ENCODE data around the gene GRM7. TPM values are rescaled to one million over a fixed set of nuclear protein-coding genes. Genes with fewer than 3 reads are reported as not detected.

The GRM7 gene
- polyA plus RNA-seq, 1 donor from 2014 or later = 23.8 TPM

DNA sequence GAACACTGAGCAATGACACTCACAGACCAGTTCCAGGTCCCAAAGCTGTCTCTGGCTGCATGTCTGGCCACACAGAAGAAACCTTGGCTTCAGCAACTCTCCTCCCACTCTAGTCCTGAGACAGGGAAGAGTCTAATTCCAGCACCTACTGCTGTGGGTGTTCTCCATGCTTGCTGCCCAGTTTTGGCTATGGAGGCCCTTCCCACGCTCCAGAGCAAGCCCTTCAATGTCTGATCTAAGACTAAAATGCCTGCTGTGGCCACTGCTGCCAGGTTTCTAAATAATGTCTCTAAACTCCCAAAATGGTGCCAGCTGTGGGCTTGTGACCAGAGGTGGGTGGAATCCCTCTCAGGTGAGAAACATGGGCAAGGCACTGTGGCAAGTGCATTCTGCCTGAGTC is 531.3 kb downstream of the GRM7 start:
- no peaks in the 10 kb centered on the region for H4K20me1 ChIP-seq (ENCODE audit: insufficient read depth)
- H3K27me3 ChIP-seq (ENCODE audit: insufficient read depth, low read depth, low read length) = no peaks in the 10 kb centered on the region
- no peak overlapping the region for H3K4me3 ChIP-seq (ENCODE audit: low read length)
- no peak for TF ChIP-seq TAF1 (IDR thresholded peaks at IDR 0.05; ENCODE audit: low read depth)
- TF ChIP-seq MXI1 (conservative IDR thresholded peaks at IDR 0.05; ENCODE audit: poor library complexity, severe bottlenecking) = no peak
- no peak for TF ChIP-seq RAD21 (conservative IDR thresholded peaks at IDR 0.05)
- TF ChIP-seq POLR2AphosphoS5 (IDR thresholded peaks at IDR 0.05) = no peak
- no peak for TF ChIP-seq EP300 (conservative IDR thresholded peaks at IDR 0.05; ENCODE audit: poor library complexity, severe bottlenecking)
- TF ChIP-seq, protein P1, sequence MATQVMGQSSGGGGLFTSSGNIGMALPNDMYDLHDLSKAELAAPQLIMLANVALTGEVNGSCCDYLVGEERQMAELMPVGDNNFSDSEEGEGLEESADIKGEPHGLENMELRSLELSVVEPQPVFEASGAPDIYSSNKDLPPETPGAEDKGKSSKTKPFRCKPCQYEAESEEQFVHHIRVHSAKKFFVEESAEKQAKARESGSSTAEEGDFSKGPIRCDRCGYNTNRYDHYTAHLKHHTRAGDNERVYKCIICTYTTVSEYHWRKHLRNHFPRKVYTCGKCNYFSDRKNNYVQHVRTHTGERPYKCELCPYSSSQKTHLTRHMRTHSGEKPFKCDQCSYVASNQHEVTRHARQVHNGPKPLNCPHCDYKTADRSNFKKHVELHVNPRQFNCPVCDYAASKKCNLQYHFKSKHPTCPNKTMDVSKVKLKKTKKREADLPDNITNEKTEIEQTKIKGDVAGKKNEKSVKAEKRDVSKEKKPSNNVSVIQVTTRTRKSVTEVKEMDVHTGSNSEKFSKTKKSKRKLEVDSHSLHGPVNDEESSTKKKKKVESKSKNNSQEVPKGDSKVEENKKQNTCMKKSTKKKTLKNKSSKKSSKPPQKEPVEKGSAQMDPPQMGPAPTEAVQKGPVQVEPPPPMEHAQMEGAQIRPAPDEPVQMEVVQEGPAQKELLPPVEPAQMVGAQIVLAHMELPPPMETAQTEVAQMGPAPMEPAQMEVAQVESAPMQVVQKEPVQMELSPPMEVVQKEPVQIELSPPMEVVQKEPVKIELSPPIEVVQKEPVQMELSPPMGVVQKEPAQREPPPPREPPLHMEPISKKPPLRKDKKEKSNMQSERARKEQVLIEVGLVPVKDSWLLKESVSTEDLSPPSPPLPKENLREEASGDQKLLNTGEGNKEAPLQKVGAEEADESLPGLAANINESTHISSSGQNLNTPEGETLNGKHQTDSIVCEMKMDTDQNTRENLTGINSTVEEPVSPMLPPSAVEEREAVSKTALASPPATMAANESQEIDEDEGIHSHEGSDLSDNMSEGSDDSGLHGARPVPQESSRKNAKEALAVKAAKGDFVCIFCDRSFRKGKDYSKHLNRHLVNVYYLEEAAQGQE (IDR thresholded peaks at IDR 0.05; ENCODE audit: borderline replicate concordance) = no peak
- TF ChIP-seq SMC3 (conservative IDR thresholded peaks at IDR 0.05; ENCODE audit: poor library complexity) = no peak
- TF ChIP-seq, protein P2, sequence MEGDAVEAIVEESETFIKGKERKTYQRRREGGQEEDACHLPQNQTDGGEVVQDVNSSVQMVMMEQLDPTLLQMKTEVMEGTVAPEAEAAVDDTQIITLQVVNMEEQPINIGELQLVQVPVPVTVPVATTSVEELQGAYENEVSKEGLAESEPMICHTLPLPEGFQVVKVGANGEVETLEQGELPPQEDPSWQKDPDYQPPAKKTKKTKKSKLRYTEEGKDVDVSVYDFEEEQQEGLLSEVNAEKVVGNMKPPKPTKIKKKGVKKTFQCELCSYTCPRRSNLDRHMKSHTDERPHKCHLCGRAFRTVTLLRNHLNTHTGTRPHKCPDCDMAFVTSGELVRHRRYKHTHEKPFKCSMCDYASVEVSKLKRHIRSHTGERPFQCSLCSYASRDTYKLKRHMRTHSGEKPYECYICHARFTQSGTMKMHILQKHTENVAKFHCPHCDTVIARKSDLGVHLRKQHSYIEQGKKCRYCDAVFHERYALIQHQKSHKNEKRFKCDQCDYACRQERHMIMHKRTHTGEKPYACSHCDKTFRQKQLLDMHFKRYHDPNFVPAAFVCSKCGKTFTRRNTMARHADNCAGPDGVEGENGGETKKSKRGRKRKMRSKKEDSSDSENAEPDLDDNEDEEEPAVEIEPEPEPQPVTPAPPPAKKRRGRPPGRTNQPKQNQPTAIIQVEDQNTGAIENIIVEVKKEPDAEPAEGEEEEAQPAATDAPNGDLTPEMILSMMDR (IDR thresholded peaks at IDR 0.05; ENCODE audit: poor library complexity, severe bottlenecking) = no peak
- TF ChIP-seq EZH2 (IDR thresholded peaks at IDR 0.05; ENCODE audit: borderline replicate concordance, insufficient read depth, low read length, poor library complexity, severe bottlenecking) = no peak
- H3K9me3 ChIP-seq (ENCODE audit: low read length) = no peaks in the 10 kb centered on the region
- no peak overlapping the region for H2AFZ ChIP-seq (ENCODE audit: low read depth, low read length)
- no peaks in the 10 kb centered on the region for H3K79me2 ChIP-seq (replicated peaks; ENCODE audit: insufficient read depth, low read length)
- no peak overlapping the region for H3K27ac ChIP-seq (ENCODE audit: low read length)
- H3K4me2 ChIP-seq (ENCODE audit: low read length) = no peak overlapping the region
- H3K9me2 ChIP-seq (ENCODE audit: insufficient read depth, low read length) = no peaks in the 10 kb centered on the region
- no peaks in the 10 kb centered on the region for H3F3A ChIP-seq (ENCODE audit: insufficient read depth, low read length, poor library complexity, severe bottlenecking)
- H3K9ac ChIP-seq (ENCODE audit: low read length) = no peak overlapping the region
- H3K36me3 ChIP-seq (ENCODE audit: insufficient read depth, low read length) = no peaks in the 10 kb centered on the region

DNA sequence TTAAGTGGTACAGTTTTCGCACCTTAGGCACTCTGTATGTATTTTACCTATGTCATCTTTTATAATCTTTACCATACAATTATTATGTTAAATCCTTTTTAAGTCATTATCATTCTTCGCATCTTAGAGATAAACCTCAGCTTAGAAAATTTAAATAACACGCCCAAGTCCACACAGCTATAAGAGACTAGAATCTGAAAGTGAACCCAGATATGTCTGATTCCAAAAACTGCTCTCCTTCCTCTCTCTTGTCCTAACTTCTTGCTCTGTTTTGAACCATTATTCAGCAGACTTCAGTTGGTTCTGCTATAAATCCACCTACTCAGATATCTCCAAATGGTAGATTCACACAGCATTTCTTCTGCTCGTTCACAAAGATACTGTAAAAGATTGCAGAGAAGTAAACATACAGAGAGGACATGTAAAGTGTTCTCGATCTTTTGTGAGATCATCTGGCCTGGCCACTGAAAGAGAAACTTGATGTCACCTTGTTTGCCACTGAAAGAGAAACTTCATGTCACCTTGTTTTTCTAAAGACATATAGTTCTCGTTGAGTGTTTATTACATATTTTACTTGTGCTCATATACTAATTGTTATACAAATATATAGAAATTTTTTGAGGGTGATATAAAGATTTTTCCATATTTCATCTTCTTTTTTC is 533.2 kb downstream of the GRM7 start:
- H3K9ac ChIP-seq (ENCODE audit: low read length) = no peak overlapping the region
- H3K27me3 ChIP-seq (ENCODE audit: insufficient read depth, low read depth, low read length) = no peaks in the 10 kb centered on the region
- no peaks in the 10 kb centered on the region for H3K36me3 ChIP-seq (ENCODE audit: insufficient read depth, low read length)
- H3K27ac ChIP-seq (ENCODE audit: low read length) = no peak overlapping the region
- H3K4me2 ChIP-seq (ENCODE audit: low read length) = no peak overlapping the region
- H3K9me2 ChIP-seq (ENCODE audit: insufficient read depth, low read length) = no peaks in the 10 kb centered on the region
- TF ChIP-seq POLR2AphosphoS5 (IDR thresholded peaks at IDR 0.05) (no peak), EP300 (conservative IDR thresholded peaks at IDR 0.05; ENCODE audit: poor library complexity, severe bottlenecking) (no peak), MXI1 (conservative IDR thresholded peaks at IDR 0.05; ENCODE audit: poor library complexity, severe bottlenecking) (no peak), TAF1 (IDR thresholded peaks at IDR 0.05; ENCODE audit: low read depth) (no peak), SMC3 (conservative IDR thresholded peaks at IDR 0.05; ENCODE audit: poor library complexity) (no peak), EZH2 (IDR thresholded peaks at IDR 0.05; ENCODE audit: borderline replicate concordance, insufficient read depth, low read length, poor library complexity, severe bottlenecking) (no peak)
- TF ChIP-seq, protein P2 (IDR thresholded peaks at IDR 0.05; ENCODE audit: poor library complexity, severe bottlenecking) = no peak
- no peak overlapping the region for H3K4me3 ChIP-seq (ENCODE audit: low read length)
- H4K20me1 ChIP-seq (ENCODE audit: insufficient read depth) = no peaks in the 10 kb centered on the region
- H3F3A ChIP-seq (ENCODE audit: insufficient read depth, low read length, poor library complexity, severe bottlenecking) = no peaks in the 10 kb centered on the region
- H3K9me3 ChIP-seq (ENCODE audit: low read length) = no peaks in the 10 kb centered on the region
- no peak overlapping the region for H2AFZ ChIP-seq (ENCODE audit: low read depth, low read length)
- H3K79me2 ChIP-seq (replicated peaks; ENCODE audit: insufficient read depth, low read length) = no peaks in the 10 kb centered on the region
